DND-41 (cell line): ENCODE results near the gene SLC4A7.

Experiments used
- CTCF ChIP-seq: IDR thresholded peaks from 2 replicates; pipeline ENCODE4 v1.5.1; 2012; ENCODE audit warnings: borderline replicate concordance, low read length, moderate library complexity, mild to moderate bottlenecking; ENCODE audit not compliant: poor library complexity, severe bottlenecking; ENCODE audit errors: extremely low read depth
- EZH2 ChIP-seq: IDR thresholded peaks from 3 replicates; pipeline ENCODE4 v1.6.1; 2012; ENCODE audit warnings: borderline replicate concordance, low read depth, mild to moderate bottlenecking, moderate library complexity, low read length, inconsistent platforms; ENCODE audit not compliant: severe bottlenecking

GRCh38 chr3:27352047-27352446 is 132.1 kb downstream of the SLC4A7 start:
- TF ChIP-seq CTCF (no peak), EZH2 (no peak)
